ENCODE results near the gene ZNF501.

Gene ZNF501

DNA sequence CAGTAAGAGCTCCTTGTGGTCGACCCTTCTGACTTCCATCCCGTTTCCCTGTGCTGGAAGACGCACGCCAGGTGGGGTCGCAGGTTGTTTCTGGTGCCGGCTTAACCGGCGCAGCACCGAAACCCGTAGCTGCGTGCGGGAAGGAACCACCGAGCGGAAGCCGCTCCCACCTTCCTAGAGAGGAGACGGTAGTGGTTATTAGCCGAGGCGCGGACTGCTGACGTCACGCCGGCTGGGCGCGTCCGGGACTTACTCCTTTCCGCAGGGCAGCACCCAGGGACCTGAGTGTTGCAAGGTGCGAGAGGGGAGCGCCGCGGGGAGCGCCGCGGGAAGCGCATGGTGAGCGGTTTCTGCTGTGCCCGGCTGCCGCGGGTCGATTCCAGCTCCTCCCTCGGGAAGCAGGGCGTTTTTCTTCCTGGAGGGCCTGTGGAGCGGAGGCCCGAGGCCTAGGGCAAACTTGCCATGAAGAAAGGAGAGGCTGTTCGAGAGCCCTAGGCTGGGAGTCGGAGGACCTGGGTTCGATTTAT, at the start of gene ZNF501:
Gene ZNF501 (plus strand): TSS at position 252 of the 527 bp plus-strand sequence. CDS start 4,787 bp downstream, outside the sequence.
- DNase-seq (ENCODE audit: low spot score) = peak; percentile 46

DNA sequence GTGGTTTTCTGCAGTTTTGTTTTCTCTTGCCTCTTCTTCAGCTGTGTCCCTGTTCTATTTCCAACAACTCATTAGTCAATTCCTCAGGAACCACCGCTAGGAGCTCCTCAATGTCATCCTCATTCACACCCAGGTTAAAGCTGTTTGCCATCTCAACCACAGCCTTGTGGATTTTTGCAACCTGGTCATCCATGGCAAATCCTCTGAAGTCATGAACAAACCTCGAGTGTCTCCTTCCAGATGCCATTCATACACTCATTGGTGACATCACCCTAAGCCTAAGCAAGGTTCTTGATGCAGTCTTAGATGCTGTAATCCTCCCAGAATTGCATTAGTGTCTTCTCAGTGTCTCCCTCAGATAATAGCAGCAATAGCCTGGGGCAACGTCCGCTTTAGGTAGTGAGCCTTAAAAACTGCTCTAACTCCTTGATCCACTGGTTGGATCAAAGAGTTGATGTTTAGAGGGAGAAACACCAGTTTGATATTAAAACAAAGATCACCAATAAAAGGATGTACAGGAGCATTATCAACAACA, 48.4 kb upstream of the ZNF501 start:
- DNase-seq (ENCODE audit: low spot score) = no peak

DNA sequence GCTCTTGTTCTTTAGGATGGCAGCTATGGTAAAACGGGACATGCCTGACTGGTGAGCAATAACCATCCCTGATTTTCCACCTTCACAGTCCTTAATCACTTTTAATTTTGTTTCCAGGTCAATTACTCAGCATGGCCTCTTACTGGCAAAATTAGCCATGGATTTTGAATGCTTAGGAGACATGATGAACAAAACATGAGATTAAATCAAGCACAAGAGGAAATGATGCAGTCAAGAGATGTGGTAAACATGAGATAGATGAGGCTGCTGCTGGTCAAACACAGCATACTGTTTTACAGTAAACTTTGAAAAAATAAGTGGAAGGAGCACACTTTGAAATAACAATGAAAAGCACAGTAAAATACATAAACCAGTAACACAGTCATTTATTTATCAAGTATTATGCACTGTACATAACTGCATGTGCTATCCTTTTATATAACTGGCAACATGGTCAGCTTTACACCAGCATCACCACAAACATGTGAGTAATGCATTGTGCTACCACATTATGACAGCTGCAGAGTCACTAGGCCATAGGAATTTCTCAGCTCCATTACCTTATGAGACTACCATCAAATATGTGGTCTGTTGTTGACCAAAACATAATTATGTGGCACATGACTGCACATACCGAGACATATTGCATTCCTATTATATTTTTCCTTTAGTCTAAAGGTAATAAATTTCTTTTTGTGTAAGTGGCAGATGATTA, 47.1 kb upstream of the ZNF501 start:
- DNase-seq (ENCODE audit: low spot score) = no peak

- peak; percentile 31 for DNase-seq (ENCODE audit: low spot score)
These were observed 44.2 kb upstream of the ZNF501 start for GRCh38 chr3:44685128-44685800.

- no peak for DNase-seq (ENCODE audit: low spot score)
These were observed 41.5 kb upstream of the ZNF501 start for GRCh38 chr3:44687898-44688297.

- peak; percentile 67 for DNase-seq (ENCODE audit: low spot score)
These were observed 16.9 kb upstream of the ZNF501 start, which contains the start of gene ZNF502 for GRCh38 chr3:44712455-44713075. Gene ZNF502 (plus strand): TSS chr3:44712660. CDS start chr3:44720262, 7,602 bp downstream.

DNA sequence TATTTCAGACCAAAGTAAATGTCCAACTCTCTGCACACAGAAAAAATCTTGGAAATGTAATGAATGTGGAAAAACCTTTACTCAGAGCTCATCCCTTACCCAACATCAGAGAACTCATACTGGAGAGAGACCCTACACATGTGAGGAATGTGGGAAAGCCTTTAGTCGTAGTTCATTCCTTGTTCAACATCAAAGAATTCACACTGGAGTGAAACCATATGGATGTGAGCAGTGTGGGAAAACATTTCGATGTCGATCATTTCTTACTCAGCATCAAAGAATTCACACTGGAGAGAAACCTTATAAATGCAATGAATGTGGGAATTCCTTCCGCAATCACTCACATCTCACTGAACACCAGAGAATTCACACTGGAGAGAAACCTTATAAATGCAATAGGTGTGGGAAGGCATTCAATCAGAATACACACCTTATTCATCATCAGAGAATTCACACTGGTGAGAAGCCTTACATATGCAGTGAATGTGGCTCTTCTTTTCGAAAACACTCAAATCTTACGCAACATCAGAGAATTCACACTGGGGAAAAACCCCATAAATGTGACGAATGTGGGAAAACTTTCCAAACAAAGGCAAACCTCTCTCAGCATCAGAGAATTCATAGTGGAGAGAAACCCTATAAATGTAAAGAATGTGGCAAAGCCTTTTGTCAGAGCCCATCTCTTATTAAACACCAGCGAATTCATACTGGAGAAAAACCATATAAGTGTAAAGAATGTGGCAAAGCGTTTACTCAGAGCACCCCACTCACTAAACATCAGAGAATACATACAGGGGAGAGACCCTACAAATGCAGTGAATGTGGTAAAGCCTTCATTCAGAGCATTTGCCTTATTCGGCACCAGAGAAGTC, 8.0 kb upstream of the ZNF501 start:
- no peak for DNase-seq (ENCODE audit: low spot score)

GRCh38 chr3:44722103-44722401, 7.4 kb upstream of the ZNF501 start:
- no peak for DNase-seq (ENCODE audit: low spot score)

DNA sequence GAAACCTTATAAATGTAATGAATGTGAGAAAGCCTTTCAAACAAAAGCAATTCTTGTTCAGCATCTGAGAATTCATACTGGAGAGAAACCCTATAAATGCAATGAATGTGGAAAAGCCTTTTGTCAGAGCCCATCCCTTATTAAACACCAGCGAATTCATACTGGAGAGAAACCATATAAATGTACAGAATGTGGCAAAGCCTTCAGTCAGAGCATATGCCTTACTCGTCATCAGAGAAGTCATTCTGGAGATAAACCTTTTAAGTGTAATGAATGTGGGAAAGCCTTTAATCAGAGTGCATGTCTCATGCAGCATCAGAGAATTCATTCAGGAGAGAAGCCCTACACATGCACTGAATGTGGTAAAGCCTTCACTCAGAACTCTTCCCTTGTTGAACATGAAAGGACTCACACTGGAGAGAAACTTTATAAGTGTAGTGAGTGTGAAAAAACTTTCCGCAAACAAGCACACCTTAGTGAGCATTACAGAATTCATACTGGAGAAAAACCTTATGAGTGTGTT, 5.3 kb downstream of the ZNF501 start:
- no peak for DNase-seq (ENCODE audit: low spot score)

GRCh38 chr3:44761101-44761423, 31.6 kb downstream of the ZNF501 start:
- no peak for DNase-seq (ENCODE audit: low spot score)

- DNase-seq (ENCODE audit: low spot score) = peak; percentile 91
These were observed 32.2 kb downstream of the ZNF501 start, which contains the start of the genes KIAA1143 and KIF15 for GRCh38 chr3:44761424-44762169. Gene KIAA1143 (minus strand): TSS chr3:44761619. CDS start chr3:44761602, 17 bp downstream. Gene KIF15 (plus strand): TSS chr3:44761794. CDS start chr3:44761866, 72 bp downstream.

- DNase-seq (ENCODE audit: low spot score) = peak; percentile 31
These were observed 32.8 kb downstream of the ZNF501 start for GRCh38 chr3:44762170-44762677.

DNA sequence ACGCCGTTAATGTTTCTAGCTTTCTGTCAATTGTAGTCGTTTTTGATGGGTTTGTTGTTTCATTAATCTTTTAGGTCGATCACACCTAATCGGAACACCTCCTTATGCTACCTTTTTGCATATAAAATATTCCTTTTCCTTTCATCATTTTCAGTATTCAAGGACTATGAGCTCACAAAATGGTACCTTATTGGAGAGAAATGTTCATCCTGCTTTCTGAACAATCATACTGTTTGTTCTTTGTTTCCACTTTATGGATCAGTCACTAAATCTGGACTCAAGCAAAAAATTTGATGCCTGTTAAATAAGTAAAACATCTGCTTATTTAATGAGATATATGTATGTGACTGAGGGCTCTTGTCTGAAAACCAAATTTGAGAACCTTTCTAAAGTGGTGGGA, 33.3 kb downstream of the ZNF501 start:
- DNase-seq (ENCODE audit: low spot score) = no peak

GRCh38 chr3:44764248-44764647, 34.8 kb downstream of the ZNF501 start:
- no peak for DNase-seq (ENCODE audit: low spot score)

DNA sequence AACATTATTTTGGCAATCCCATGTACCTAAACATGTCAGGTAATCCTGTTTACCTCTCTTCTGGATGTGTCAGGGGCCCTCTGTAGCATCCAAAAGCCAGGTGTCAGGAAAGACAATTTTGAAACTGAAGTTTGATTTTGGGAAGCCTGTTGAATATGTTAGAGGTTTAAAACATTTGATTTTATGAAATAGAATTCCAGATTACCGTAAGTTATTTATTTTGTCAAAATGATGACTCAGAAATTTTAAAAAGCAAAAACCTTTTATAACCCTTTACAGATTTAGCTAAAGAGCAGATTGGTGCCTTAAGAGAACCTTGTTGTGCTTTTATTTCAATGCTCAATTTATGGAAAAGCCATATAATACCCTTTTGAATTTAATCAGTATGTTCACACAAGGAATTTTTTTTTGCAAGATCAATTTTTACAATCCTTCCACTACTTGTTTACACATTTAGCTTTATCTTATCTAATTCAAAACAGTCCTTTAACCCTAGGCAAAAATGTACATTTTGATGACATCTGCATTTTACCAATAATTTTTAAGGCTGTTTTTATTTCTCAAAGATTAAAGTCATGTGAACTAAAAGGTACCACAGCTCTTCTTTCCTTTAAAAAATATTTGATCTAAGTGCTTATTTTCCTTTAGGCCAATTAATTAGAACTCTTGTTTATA, 42.1 kb downstream of the ZNF501 start:
- no peak for DNase-seq (ENCODE audit: low spot score)

DNA sequence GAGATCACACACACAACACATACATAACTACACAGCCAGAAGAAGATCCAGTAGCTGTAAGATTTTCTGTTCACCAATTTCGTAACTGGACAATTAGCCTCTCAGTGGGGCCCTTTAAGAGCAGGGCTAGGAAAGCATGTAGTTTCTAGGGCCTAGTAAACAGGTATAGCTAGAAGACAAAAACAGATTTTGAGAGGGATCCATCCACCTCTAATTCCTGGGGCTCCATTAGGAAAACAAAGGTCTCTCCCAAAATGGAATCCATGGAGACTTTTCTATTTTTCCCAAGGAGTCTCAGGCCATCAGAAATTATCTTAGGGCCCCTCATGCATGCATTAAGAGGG, 42.6 kb downstream of the ZNF501 start:
- DNase-seq (ENCODE audit: low spot score) = no peak

GRCh38 chr3:44782891-44783290, 53.5 kb downstream of the ZNF501 start:
- DNase-seq (ENCODE audit: low spot score) = no peak

All from kidney capillary endothelial cell (primary cell).